Muscle of back (tissue), 11 donors: ENCODE measurements around the gene E4F1. TPM values are rescaled to one million over a fixed set of nuclear protein-coding genes. Genes with fewer than 3 reads are reported as not detected.

Experiments
- DNase-seq, 3 donors: peaks; one replicate each; pipeline versions ENCODE4 v3.0.0 to v3.0.0-alpha.2; 2013
- polyA plus RNA-seq, 10 donors: library from polyadenylated mRNA; unstranded; fragments of 120-200 nt; gene quantifications; one replicate each; pipeline ENCODE4 v1.2.1, GENCODE V29; 2013; ENCODE audit not compliant: insufficient read length in 10 of 10

The E4F1 gene
- polyA plus RNA-seq, 10 donors, result 9.4 to 20.1 (median 12.8) TPM

- no peak for DNase-seq
Observed at GRCh38 chr16:2206420-2206779, 17.0 kb upstream of the E4F1 start.

- DNase-seq, result no peak
Observed at GRCh38 chr16:2206780-2207433, 16.5 kb upstream of the E4F1 start.

- no peak for DNase-seq
Observed at GRCh38 chr16:2207872-2208271, 15.5 kb upstream of the E4F1 start.

GRCh38 chr16:2208308-2208707 is 15.1 kb upstream of the E4F1 start:
- DNase-seq, result no peak

GRCh38 chr16:2208772-2209171 is 14.6 kb upstream of the E4F1 start:
- DNase-seq, result no peak

GRCh38 chr16:2209258-2210008 is 14.0 kb upstream of the E4F1 start:
- DNase-seq, result no peak

GRCh38 chr16:2210009-2210332 is 13.4 kb upstream of the E4F1 start:
- no peak for DNase-seq

GRCh38 chr16:2210386-2211365 is 12.7 kb upstream of the E4F1 start, which contains the start of gene BRICD5:
BRICD5 (minus strand) TSS chr16:2210863; CDS start chr16:2210833, 30 bp downstream.
- no peak for DNase-seq

- no peak for DNase-seq
Observed at GRCh38 chr16:2211923-2212347, 11.5 kb upstream of the E4F1 start.

GRCh38 chr16:2212362-2213324 is 10.7 kb upstream of the E4F1 start:
- DNase-seq, result peak; percentile 40 to 46 (median 43)

GRCh38 chr16:2213817-2214718 is 9.3 kb upstream of the E4F1 start:
- DNase-seq, result no peak

- DNase-seq, result no peak
Observed at GRCh38 chr16:2214719-2214968, 8.7 kb upstream of the E4F1 start, which contains the start of gene PGP. PGP (minus strand) TSS chr16:2214840; CDS start chr16:2214777, 63 bp downstream.

GRCh38 chr16:2216330-2216729 is 7.1 kb upstream of the E4F1 start:
- DNase-seq, result no peak

- peak in 1 of 3 donors; percentile 66 for DNase-seq
Observed at GRCh38 chr16:2223942-2224486, 623 bp downstream of the E4F1 start.

GRCh38 chr16:2226245-2226793 is 2.9 kb downstream of the E4F1 start:
- DNase-seq, result no peak

GRCh38 chr16:2226918-2227317 is 3.5 kb downstream of the E4F1 start:
- DNase-seq, result no peak

- no peak for DNase-seq
Observed at GRCh38 chr16:2228161-2228824, 4.9 kb downstream of the E4F1 start.

GRCh38 chr16:2229091-2229490 is 5.7 kb downstream of the E4F1 start:
- no peak for DNase-seq

- no peak for DNase-seq
Observed at GRCh38 chr16:2229632-2230250, 6.3 kb downstream of the E4F1 start.
